Measurements from ENCODE around the gene CLIC5.

CLIC5 gene

DNA sequence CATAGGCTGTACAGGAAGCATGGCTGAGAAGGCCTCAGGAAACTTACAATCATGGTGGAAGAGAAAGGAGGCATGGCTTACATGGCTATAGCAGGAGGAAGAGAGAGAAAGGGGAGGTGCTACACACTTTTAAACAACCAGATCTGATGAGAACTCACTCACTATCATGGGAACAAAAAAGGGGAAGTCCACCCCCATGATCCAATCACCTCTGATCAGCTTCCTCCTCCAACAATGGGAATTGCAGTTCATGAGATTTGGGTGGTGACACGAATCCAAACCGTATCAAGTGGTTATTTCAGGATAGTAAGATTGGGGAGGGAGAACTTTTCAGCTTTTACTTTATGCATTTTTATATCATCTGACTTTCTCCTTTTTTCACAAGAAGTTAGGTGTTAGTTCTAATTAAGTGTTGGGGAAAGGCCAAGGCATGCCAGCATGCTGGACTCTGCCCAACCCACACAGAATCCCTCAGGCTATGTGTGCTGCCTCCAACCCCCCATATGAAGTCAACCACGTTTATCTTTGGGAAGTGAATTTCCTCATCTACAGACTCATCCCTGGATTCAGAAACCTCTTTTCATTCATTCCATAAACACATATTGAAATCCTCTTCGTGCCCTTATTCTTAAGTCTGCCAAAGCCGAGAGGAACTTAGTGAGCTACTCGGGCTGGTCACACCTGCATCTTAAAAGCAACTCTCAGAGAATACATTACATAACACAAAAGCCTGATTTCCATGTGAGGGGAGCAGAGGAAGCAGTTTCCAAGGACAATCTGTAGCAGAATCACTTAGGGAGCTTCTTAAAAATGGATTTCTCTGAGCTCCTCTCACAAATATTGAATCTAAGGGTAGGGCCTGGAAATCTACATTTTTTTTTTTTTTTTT is 16.7 kb upstream of the CLIC5 start:
- DNase-seq = no peak

GRCh38 chr6:46029602-46030001 is 13.9 kb upstream of the CLIC5 start:
- DNase-seq = no peak

DNA sequence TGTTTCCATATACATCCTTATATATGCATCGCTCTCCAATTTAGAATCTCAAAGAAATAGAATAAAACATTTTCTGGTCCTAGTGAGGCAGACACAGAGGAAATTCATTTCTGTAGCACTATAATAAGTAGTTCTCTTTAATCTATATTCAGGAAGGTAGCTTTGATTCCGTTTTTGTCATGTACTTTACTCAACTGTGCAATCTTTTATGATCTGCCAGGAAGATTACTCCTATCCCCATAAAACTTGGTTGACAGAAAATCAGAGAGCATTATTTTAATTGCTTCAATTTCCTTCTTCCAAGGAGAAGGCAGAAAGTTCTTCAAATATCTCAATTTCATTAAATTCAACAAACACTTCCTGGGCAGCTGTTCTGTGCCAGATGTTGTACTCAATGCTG is 10.6 kb upstream of the CLIC5 start:
- DNase-seq = no peak

GRCh38 chr6:46025573-46025972 is 9.9 kb upstream of the CLIC5 start:
- DNase-seq = no peak

GRCh38 chr6:46024124-46024769 is 8.6 kb upstream of the CLIC5 start:
- no peak for DNase-seq

DNA sequence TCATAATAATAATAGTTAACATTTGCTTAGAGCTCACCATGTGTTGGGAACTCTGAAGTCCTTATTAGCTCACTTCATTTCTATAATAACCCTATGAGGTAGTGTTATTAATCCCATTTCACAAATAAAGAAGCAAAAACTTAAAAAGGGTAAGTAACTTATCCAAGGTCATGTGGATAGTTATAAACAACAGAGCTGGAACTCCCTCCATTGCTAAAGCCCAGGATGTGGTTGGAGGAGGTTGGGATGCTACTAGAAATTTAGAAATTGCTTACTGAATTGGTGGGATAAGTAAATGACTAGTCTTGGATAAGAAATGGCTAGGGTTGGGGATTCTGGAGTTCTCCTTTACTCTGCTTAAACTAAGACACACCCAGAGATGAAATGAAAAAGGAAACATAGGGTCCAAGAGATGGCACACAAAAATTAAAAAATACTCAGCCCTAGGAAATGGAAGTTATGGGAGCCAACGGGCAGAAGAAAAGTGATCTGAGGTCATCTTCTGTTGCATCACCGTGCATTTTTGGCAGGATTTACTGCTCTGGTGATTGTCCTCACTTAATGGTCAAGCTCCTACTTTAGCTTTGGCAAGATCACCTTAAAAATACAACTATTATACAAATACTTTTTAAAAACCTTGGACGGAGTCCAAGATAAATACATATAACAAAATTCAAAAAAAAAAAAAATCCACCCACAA is 7.7 kb upstream of the CLIC5 start:
- no peak for DNase-seq

DNA sequence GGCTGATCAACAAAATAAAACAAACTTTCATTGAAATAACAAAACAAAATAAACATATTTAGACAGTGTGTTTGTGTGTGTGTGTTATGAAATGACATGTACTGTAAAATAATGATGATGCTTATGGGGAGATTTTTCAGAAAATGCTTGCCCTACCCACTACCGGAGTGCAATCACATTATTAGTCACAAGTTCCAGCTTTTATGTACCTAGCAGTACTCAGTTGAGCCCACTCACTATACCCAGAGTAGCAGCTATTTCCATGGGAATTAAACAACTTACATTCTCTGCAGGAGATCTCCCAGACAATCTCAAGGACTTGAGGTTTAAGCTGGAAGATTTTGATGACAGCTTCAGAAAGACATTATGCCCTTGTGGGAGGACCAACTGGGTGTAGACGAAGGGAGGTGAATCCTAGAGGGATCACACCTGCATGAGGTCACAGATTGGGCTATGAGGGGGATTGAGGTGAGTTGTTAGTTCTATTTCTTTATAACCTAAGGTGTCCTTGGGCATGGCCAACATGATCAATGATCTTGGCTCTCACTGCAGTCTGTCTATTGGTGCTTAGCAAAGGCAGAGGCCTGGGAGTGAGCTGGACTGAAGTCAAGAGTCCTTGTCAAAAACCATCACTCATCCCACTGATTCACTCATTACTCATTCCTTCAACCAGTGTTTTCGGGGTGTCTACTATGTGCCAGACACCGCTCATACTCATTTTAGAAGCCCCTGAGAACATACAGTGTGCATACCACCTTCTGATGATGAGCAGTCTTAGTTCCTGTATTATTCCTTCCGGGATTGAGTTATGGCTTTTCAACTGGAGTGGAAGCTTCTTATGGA is 6.7 kb upstream of the CLIC5 start:
- DNase-seq = no peak

GRCh38 chr6:46017726-46018125 is 2.1 kb upstream of the CLIC5 start:
- DNase-seq = no peak

DNA sequence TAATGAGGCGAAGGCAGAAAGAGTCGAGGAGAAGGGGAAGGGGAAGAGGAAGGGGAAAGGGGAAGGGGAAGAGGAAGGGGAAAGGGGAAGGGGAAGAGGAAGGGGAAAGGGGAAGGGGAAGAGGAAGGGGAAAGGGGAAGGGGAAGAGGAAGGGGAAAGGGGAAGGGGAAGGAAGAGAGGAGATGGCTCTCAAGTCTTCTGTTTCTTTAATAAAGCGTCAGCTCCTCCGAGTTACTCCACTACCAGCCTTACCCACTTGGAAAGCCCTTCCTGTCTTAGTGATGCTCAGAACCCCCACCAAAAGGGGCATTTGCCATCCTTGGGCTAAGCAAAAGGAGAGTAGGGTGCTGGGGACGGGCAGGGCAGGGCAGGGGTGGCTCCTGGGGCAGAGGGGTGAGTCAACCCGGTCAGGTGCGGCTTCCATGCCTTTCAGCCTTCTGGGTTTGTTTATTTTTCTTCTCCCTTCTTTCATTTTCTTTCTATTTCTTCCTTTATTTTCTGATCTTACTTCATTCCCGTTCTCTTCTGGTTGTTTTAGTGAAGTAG is 476 bp upstream of the CLIC5 start:
- DNase-seq = peak; percentile 13

DNA sequence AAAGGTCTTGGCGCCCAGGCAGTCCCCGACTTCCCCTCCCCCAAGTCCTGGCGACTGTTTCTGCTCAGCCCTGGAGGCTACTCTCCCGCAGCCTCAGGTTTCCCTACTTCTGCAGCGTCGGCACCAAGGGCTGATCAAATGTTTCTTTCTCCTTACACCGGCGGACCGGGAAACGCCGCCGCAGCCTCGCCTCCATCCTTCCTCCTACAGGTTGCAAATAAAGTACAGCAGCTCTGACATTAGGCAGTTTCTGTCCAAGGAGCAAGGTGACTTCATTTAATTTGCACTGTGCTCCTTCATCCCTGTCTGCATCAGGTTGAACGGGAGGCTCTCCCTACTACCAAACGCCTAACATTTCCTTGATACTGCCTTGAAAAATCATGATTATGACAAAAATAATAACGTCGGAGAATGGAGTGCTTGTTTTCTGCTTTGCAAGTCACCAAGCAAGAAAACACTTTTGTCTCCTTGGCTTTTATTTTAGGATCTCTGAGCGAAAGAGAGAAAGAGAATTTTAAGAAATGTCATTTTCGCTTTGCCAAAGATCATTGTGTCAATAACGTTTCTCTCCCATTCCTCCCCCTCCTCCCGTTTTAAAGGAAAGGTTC is 1.0 kb downstream of the CLIC5 start:
- DNase-seq = peak; percentile 56

DNA sequence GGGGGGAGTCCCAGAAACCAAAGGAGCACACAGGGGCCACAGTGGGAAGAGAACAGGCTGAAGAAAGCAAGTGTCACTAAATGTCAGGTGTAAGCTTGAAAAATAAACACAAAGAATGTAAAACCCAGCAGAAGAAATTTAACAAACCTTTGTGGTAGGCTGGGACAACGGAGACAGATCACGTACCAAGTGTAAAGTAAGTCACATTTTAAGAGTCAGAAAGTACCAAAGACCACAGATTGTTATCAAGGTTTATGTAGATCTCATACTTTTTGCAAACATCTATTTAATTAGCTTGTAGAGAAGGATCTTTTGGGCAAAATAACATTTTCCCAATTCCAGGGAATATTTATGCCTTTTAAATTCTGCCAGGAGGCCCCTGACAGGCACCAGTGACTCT is 1.6 kb downstream of the CLIC5 start:
- peak; percentile 17 for DNase-seq

GRCh38 chr6:46013639-46014038 is 2.0 kb downstream of the CLIC5 start:
- DNase-seq = peak; percentile 7

GRCh38 chr6:46012834-46013233 is 2.8 kb downstream of the CLIC5 start:
- DNase-seq = no peak

- peak; percentile 77 for DNase-seq
These were observed 4.2 kb downstream of the CLIC5 start for GRCh38 chr6:46011188-46012085.

- DNase-seq = peak; percentile 12
These were observed 4.9 kb downstream of the CLIC5 start for GRCh38 chr6:46010771-46011170.

GRCh38 chr6:46010270-46010669 is 5.4 kb downstream of the CLIC5 start:
- no peak for DNase-seq

DNA sequence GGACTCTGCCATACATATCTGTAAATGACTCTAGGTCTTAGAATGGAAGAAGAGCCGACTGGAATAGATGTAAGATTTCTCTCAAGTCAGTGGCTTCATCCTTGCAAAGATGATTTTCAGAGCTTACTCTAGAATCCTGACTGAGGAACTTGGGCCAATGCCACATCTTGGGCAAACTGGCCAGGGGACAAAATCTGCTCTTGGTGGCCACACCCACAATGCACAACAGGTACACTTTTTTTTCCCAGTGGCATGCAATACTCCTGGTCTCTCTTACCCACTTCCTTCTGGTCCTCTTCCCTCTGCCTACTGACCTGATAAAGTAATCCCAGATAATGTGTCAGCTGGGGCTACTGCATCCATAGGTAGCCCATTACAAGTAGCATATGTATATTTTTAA is 13.4 kb downstream of the CLIC5 start:
- DNase-seq = no peak

DNA sequence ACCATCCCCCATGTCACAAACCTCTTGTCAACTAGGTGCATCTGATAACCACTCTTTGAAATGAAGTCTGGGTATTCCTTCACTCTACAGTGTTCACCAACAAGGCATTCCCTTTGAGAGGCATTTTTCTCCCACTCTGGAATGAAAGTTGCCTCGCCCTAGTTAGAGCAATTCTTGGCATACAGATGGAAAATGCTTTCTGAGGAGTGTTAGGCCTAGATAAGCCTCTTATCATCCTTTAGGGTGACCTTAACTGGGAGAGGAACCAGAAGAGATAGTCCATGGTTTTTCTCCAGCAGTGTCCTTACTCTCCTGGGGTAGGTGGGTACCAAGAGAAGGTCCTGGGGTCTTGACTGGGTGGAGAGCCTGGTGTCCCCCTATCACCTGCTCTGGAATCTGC is 14.8 kb downstream of the CLIC5 start:
- no peak for DNase-seq

GRCh38 chr6:45998524-45998923 is 17.1 kb downstream of the CLIC5 start:
- no peak for DNase-seq

GRCh38 chr6:45997875-45998506 is 17.7 kb downstream of the CLIC5 start:
- DNase-seq = no peak
